HepG2 (cell line): ENCODE results near the gene SYNGR1. TPM values are rescaled to one million over a fixed set of nuclear protein-coding genes. Genes with fewer than 3 reads are reported as not detected.

Experiments used
- DZIP1 ChIP-seq: sonication (generic); formaldehyde crosslinking; IDR thresholded peaks from 2 replicates; pipeline ENCODE4 v1.5.0; 2020; ENCODE audit warnings: mild to moderate bottlenecking, missing genetic modification reagents
- GATA4 ChIP-seq: sonication (generic); IDR thresholded peaks from 2 replicates; pipeline ENCODE4 v1.6.1; 2016; ENCODE audit warnings: antibody characterized with exemption, low read depth, borderline replicate concordance
- HOXA3 ChIP-seq: sonication (generic); formaldehyde crosslinking; IDR thresholded peaks from 2 replicates; pipeline ENCODE4 v1.5.0; 2020; ENCODE audit warnings: missing genetic modification reagents
- ISL2 ChIP-seq: sonication (generic); formaldehyde crosslinking; IDR thresholded peaks from 2 replicates; pipeline ENCODE4 v1.5.0; 2020; ENCODE audit warnings: missing genetic modification reagents
- JARID2 ChIP-seq: sonication (generic); formaldehyde crosslinking; IDR thresholded peaks from 2 replicates; pipeline ENCODE4 v1.8.1; 2023; ENCODE audit warnings: missing genetic modification reagents, inconsistent platforms; ENCODE audit not compliant: insufficient replicate concordance
- JUN ChIP-seq: sonication (generic); formaldehyde crosslinking; IDR thresholded peaks from 2 replicates; pipeline ENCODE4 v1.4.0; 2020; ENCODE audit warnings: mild to moderate bottlenecking, missing genetic modification reagents
- LRRFIP1 ChIP-seq: sonication (generic); formaldehyde crosslinking; conservative IDR thresholded peaks from 2 replicates; pipeline ENCODE4 v1.4.0; 2020; ENCODE audit warnings: missing genetic modification reagents
- MXD1 ChIP-seq: sonication (generic); formaldehyde crosslinking; IDR thresholded peaks from 2 replicates; pipeline ENCODE4 v1.4.0; 2020; ENCODE audit warnings: mild to moderate bottlenecking, missing genetic modification reagents
- NR1H2 ChIP-seq: sonication (generic); formaldehyde crosslinking; IDR thresholded peaks from 2 replicates; pipeline ENCODE4 v1.8.1; 2022; ENCODE audit warnings: low read depth, missing genetic modification reagents, borderline replicate concordance
- NR2F1 ChIP-seq, 2 experiments: fragments of 450-650 bp in 1 of 2; formaldehyde crosslinking in 1 of 2; IDR thresholded peaks; 2 replicates each; pipeline versions ENCODE4 v1.5.0 to v1.6.1; 2016 to 2020; ENCODE audit warnings: mild to moderate bottlenecking in 1 of 2, missing compliant biosample characterization in 1 of 2, missing genetic modification reagents in 1 of 2, moderate library complexity in 1 of 2
- RFX1 ChIP-seq: fragments of 450-650 bp; IDR thresholded peaks from 2 replicates; pipeline ENCODE4 v1.6.1; 2017
- RFX5 ChIP-seq: IDR thresholded peaks from 2 replicates; pipeline ENCODE4 v1.6.1; 2011; ENCODE audit warnings: low read depth, low read length, improper control_type of control experiment
- SRY ChIP-seq: sonication (generic); formaldehyde crosslinking; IDR thresholded peaks from 2 replicates; pipeline ENCODE4 v1.8.0; 2022; ENCODE audit warnings: mild to moderate bottlenecking, missing genetic modification reagents
- TBP ChIP-seq: sonication (generic); formaldehyde crosslinking; IDR thresholded peaks from 2 replicates; pipeline ENCODE4 v1.5.0; 2020; ENCODE audit warnings: missing genetic modification reagents
- ZBTB43 ChIP-seq: sonication (generic); formaldehyde crosslinking; conservative IDR thresholded peaks from 2 replicates; pipeline ENCODE4 v1.4.0; 2020; ENCODE audit warnings: missing genetic modification reagents
- ZNF264 ChIP-seq: sonication (generic); formaldehyde crosslinking; IDR thresholded peaks from 2 replicates; pipeline ENCODE4 v1.4.0; 2020; ENCODE audit warnings: missing genetic modification reagents
- ZNF382 ChIP-seq: sonication (generic); formaldehyde crosslinking; IDR thresholded peaks from 2 replicates; pipeline ENCODE4 v1.5.0; 2020; ENCODE audit warnings: missing genetic modification reagents, mild to moderate bottlenecking, borderline replicate concordance
- ZNF558 ChIP-seq: sonication (generic); formaldehyde crosslinking; IDR thresholded peaks from 2 replicates; pipeline ENCODE4 v1.9.0; 2022; ENCODE audit warnings: mild to moderate bottlenecking, missing genetic modification reagents, borderline replicate concordance
- ZNF564 ChIP-seq: sonication (generic); formaldehyde crosslinking; IDR thresholded peaks from 2 replicates; pipeline ENCODE4 v1.8.1; 2023; ENCODE audit warnings: mild to moderate bottlenecking, missing genetic modification reagents
- ZNF569 ChIP-seq: sonication (generic); formaldehyde crosslinking; IDR thresholded peaks from 2 replicates; pipeline ENCODE4 v1.5.0; 2020; ENCODE audit warnings: mild to moderate bottlenecking, missing genetic modification reagents, moderate library complexity, borderline replicate concordance
- ZNF704 ChIP-seq: sonication (generic); formaldehyde crosslinking; IDR thresholded peaks from 2 replicates; pipeline ENCODE4 v1.8.1; 2023; ENCODE audit warnings: mild to moderate bottlenecking, inconsistent platforms, moderate library complexity, missing genetic modification reagents, borderline replicate concordance
- polyA plus RNA-seq, 8 experiments: library from polyadenylated mRNA; depleted of rRNA in 3 of 8; stranded (reverse) in 7 of 8; unstranded in 1 of 8; fragments of >200 nt; fragmentation: Illumina TruSeq in 4 of 8; extraction: Trizol in 4 of 8; gene quantifications; 2 replicates each; pipeline versions ENCODE4 v1.2.1 to v1.2.3, GENCODE V29; 2011 to 2016; ENCODE audit warnings: low read depth in 4 of 8, missing spikeins in 1 of 8, mixed read lengths in 1 of 8; ENCODE audit not compliant: insufficient read depth in 1 of 8
- total RNA-seq, 5 experiments: library from RNA; depleted of rRNA; stranded (reverse); fragments of >200 nt; fragmentation: Illumina TruSeq; extraction: Trizol; gene quantifications; 2 replicates each; pipeline ENCODE4 v1.2.3, GENCODE V29; 2016; ENCODE audit warnings: low read depth in 1 of 5

The SYNGR1 gene
- total and polyA plus RNA-seq, 2 of the 13 experiments (the other 11 are each of a cell fraction or from before 2014, with no cell fraction given), result 0.27 to 2.7 TPM

- TF ChIP-seq DZIP1 (0 out of 2 replicates have a peak, but pooled peaks have one; percentile 38), JARID2 (peak; percentile 40), ZBTB43 (CRISPR knock-in tag) (no peak; the same call in 1 of the 2 replicates), JUN (CRISPR knock-in tag) (peak; percentile 91), ZNF564 (peak; percentile 55; the same call in 1 of the 2 replicates), NR2F1 (CRISPR knock-in tag; IDR thresholded peaks at IDR 0.05) (peak; percentile 7 to 40; a peak in 2 of 4 replicates), ZNF382 (CRISPR knock-in tag) (no peak), HOXA3 (CRISPR knock-in tag) (peak; percentile 99), ISL2 (CRISPR knock-in tag) (peak; percentile 57; the same call in 1 of the 2 replicates), SRY (peak; percentile 75), ZNF704 (CRISPR knock-in tag) (peak; percentile 82), GATA4 (peak; percentile 83; the same call in 1 of the 2 replicates), TBP (CRISPR knock-in tag) (0 out of 2 replicates have a peak, but pooled peaks have one; percentile 31), LRRFIP1 (CRISPR knock-in tag) (0 out of 2 replicates have a peak, but pooled peaks have one; percentile 39), ZNF569 (CRISPR knock-in tag) (peak; percentile 63; the same call in 1 of the 2 replicates), RFX5 (0 out of 2 replicates have a peak, but pooled peaks have one; percentile 30), NR1H2 (no peak), RFX1 (no peak), ZNF558 (CRISPR knock-in tag) (peak; percentile 93), ZNF264 (peak; percentile 89), MXD1 (CRISPR knock-in tag) (peak; percentile 36; the same call in 1 of the 2 replicates)
Measured at GRCh38 chr22:39319284-39320022, 30.3 kb upstream of the SYNGR1 start, which contains the start of gene RPL3 (continued).
